ENCODE measurements around the gene PLEKHN1.

GRCh38 chr1:1000357-1001056 is 34.2 kb downstream of the PLEKHN1 start:
- peak in 3 of 7 experiments; percentile 20 to 33 (median 24) for TF ChIP-seq CTCF (IDR thresholded peaks at IDR 0.05)
- peak; percentile 28 to 76 (median 73) for TF ChIP-seq POLR2A (IDR thresholded peaks at IDR 0.05)
